NK-92 (cell line): ENCODE results near the gene RFTN1.
A peak's percentile ranks its signal among the peaks of the same experiment; 100 is the strongest.

ENCODE experiments used
- DNase-seq: peaks from one replicate; lab custom pipeline; 2025; ENCODE audit not compliant: unreplicated experiment; lab: John Stamatoyannopoulos, UW

The RFTN1 gene

DNA sequence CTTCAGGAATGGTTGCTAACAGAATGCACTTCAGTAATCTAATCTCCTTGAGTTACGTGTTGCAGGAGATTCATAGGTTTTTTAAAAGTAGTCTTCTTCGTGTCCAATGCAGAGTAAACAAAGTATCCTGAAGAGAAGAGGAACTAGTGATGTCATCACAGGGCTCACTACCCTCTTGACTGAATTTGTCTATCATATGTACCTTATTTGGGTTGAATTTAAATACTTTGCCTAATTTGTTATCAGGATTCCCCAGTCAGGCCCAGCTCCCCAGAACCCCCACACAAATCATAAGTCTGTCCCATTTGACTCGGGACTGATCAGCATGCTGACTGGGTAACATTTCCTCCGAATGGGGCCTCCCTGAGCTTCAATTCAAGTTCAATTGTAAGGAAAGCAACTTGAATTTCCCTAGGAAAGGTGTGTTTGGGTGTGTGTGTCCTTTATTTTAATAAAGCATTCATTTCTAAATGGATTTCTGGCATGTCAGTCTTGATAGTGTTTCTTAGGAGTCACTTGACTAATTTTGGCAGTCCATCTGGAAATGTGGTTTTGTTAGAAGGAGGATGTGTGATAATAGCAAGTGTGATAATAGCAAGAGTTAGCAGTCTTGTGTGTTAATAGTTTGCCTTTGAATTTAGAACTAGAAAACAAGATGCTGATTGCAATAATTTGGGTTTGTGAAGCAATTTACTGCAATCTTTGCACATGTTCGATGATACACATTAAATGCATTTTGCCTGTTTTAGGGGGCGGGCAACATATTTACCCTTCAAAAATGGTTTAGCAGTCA, 226.6 kb downstream of the RFTN1 start:
- no peak for DNase-seq

DNA sequence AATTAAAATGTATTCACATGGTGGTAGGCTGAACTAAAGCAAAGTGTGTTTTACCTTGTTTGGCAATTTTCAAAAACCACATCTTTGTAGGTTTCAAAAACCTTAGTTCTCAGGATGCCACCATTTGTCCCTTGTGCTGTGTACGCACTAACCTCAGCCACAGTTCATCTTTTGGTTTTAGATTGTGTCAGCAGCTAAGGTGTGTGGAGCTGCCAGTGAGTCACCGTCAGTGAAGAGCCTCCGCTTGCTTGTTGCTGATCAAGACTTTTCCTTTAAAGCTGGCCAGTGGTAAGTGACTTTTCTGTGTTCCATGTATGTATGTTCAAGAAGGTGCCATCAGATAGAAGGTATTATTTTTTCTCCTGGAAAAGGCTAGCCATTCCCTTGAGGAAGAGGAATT, 227.3 kb downstream of the RFTN1 start:
- DNase-seq, result peak; percentile 16

DNA sequence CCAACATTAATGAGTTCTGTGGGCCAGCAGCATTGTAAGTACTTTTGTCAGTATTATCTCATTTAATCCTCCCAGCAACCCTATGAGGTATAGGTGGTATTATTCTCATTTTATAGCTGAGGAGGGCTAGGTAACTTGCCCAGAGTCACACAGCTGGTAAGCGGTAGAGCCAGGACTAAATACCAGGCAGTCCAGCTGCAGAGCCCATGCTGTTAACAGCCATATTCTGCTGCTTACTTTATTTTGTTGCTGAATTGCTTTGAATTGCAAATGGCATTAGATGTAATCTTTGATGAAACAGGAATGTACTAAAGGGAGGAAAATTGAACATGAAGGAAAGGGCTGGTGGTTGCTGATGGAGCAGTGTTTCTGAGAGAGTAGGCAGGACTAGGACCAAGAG, 228.9 kb downstream of the RFTN1 start:
- DNase-seq, result no peak

DNA sequence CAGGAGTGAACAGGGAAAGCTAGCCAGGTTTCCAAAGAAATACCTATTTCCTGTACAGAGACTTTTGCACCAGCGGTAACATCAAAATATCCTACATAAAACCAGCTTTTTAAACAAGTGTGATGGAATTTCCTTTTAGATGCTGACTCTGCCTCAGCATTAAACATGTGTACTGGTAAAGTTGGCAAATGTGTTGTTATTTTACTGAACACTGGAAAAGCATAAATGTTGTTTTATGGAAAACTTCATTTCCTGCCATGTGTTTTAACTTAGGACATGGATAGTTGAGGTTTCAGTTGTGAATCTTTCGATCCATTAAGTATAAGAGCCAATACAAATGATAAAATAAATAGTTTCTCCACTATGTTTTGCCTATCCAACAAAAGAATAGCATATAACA, 232.8 kb downstream of the RFTN1 start:
- DNase-seq, result no peak

DNA sequence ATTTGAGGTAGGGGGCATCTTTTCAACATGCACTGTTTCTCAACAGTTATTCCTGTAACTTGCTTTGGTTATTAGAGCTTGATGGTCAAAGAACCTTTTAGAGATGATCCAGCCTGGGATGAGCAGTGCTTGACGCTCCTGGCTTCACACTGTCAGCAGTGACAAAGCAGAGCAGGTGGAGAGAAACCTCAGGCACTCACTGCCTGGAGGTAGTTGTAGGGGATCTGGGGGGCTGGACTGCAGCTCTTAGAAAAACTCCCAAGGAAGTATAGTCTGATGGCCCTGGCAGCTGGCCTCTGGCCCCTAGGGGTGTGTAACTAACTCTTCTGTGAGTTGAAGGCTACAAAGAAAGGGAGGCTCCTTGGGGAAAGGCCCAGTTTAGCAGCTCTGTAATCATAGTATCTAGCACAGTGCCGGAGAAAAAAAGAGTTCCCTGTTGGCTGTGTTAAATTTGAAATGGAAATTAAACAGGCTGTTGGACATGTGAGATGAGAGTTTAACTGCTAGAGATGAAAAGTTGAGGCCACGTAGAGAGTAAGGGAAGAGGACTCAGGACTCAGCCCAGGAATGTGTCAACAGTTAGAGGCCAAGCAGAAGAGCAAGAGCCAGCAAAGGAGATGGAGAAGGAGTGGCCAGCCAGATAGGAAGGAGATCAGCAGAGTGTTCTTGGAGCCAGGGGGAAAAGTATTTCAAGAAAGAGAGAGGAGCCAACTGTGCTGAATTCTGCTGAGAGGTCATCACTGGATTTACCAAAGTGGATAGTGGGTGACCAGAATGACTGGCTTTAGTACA, 234.3 kb downstream of the RFTN1 start:
- DNase-seq, result no peak

DNA sequence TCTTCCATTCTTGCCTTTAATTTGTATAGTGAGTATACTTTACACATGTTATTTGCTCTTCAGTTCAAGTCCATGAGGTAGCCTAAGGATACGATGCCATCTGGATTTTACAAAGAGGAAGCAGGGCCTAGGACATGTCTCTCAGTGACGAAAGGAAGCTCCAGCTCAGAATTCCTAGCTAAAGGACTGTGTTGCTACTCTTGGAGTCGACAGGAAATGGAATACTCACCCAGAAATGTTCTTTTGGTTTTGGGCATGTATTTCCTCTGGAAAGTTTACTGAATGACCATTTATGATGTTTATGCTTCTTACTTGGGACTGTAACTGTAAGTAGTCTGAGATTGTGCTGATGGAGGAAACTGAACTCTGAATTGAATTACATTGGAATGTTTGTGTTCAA, 236.0 kb downstream of the RFTN1 start:
- no peak for DNase-seq

DNA sequence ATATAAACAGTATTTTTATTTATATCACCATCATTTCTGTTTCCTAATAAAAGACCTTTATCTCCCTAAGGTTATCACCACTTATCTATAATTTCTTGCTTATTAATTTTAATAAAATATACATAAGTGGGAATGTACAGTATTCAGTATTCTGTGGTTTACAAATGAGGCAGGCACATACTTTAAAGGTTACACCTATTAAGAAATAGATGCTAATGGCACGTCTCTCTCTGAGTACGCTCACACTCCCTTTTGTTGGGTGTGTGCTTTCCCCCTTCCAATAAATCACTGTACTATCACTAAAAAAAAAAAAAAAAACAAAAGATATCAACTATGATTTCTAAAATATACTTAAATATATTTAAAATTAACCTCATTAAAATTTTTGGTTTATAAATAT, 239.6 kb downstream of the RFTN1 start:
- DNase-seq, result no peak

DNA sequence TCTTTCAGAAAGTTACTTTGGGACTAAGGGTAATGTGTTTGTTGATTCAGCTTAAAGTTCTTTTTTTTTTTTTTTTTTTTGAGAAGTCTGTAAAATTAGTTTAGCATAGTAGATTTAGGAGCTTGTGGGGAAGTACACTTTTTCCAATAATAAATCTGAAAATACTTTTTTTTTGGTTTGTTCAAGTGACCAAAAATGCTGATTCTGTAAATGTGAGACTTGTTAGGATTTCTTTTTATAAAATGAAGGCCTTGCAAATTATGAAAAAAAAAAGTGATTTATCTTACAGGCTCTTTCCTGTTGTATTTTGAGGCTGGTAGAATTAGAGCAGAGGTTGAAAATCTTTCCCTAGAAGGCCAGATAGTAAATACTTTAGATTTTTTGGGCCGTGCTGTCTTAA, 240.9 kb downstream of the RFTN1 start:
- no peak for DNase-seq

DNA sequence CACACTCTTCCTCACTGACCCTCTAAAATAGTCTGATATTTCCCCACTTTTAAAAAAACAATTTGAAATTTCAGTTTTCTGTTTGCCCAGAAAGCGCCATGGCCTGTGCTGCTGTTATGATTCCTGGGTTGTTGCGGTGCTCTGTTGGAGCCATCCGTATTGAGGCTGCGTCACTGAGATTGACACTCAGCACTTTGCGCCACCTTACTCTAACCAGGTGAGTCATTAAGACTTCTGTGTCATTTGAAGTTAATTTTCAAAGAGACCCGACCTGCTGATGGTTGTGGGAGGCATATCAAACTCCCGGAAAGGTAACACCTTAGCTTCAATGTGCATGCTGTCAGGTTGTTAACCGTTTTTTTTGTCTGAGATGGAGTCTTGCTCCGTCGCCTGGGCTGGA, 242.6 kb downstream of the RFTN1 start:
- DNase-seq, result no peak

DNA sequence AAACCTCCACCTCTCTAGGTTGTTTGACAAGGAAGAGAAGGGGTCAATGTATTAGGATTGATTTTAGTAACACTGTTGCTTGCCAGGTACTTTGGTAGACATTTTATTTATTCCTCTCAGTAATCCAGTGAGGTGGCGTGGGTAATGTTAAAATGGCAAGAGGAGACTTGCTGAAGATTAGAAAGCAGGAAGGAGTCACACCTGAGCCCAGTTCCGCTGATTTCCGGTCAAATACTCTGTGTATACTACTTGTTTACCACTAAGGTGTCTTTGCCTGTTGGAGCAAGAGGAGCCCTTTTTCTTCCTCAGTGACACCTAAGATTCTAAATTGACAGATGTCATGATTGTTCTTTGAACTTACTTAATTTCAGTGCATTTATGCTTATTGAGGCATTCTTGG, 246.8 kb downstream of the RFTN1 start:
- no peak for DNase-seq
